Activated effector memory CD4-positive, alpha-beta T cell treated with anti-CD3 and anti-CD28 coated beads, Interleukin-2, amount 50 U/mL, for 16 hours (primary cell): Measurements from ENCODE around the gene RBM39.
"Not testable (repeated sequence)": the region's sequence is repeated elsewhere in the genome, so short reads cannot be mapped to it uniquely, and the experiment has no call there.

Experiments used
- DNase-seq: peaks from one replicate; pipeline ENCODE4 v3.0.0-alpha.2; 2020

RBM39 gene

DNA sequence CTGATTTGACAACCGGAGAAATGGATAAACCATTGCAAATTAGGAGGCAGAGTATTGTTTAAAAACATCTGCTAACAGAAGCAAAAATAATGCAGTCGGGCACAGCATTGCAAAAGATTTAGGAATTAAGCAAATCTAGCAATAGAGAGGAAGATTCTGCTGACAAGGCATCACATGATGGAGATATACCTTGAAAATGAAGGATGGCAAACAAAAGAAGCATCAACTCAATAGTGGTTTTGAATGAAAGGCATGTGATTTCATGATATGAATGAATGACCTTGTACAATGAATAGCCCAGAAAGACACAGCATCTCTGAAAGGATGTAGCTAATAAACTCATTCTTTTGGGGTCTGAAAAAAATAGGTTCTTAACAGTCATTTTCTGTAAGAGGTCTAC is 8.6 kb upstream of the RBM39 start:
- no peak for DNase-seq

DNA sequence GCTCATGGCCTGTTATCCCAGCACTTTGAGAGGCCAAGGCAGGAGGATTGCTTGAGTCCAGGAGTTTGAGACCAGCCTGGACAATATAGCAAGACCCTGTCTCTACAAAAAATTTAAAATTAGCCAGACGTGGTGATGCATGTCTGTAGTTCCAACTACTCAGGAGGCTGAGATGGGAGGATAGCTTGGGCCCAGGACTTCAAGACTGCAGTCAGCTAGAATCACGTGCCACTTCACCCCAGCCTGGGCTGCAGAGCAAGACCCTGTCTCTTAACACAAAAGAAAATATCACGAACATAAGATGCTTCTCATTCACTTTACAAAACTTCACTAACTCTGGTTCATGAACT is 2.4 kb upstream of the RBM39 start:
- not testable (repeated sequence) for DNase-seq

DNA sequence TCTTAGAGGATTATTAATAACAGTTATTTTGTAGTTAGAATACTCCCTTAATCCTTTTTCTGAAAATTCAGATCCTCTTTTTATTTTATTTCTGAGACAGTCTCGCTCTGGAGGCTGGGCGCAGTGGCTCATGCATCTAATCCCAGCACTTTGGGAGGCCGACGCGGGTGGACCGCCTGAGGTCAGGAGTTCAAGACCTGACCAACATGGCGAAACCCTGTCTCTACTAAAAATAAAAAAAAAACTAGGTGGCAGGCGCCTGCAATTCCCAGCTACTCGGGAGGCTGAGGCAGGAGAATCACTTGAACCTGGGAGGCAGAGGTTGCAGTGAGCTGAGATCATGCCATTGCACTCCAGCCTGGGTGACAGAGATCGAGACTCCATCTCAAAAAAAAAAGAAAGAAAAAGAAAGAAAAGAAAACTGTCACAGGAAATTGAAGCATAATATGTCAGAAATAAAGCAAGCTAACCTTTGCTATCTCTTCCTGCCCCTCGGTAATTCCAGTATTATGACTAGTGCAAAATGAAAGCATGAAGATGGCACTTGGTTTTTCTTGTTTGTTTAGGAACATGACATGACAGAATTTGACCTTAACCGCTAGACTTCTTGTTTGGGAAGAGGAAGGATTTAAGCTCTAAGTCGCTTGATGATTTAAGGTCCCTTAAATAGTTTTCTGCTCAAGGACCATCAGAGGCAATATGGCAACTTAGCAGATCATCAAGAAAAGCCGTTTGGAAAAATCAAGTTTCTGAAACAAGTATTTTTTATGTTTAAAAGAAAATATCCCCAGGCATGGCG is 1.8 kb upstream of the RBM39 start:
- DNase-seq, result no peak

DNA sequence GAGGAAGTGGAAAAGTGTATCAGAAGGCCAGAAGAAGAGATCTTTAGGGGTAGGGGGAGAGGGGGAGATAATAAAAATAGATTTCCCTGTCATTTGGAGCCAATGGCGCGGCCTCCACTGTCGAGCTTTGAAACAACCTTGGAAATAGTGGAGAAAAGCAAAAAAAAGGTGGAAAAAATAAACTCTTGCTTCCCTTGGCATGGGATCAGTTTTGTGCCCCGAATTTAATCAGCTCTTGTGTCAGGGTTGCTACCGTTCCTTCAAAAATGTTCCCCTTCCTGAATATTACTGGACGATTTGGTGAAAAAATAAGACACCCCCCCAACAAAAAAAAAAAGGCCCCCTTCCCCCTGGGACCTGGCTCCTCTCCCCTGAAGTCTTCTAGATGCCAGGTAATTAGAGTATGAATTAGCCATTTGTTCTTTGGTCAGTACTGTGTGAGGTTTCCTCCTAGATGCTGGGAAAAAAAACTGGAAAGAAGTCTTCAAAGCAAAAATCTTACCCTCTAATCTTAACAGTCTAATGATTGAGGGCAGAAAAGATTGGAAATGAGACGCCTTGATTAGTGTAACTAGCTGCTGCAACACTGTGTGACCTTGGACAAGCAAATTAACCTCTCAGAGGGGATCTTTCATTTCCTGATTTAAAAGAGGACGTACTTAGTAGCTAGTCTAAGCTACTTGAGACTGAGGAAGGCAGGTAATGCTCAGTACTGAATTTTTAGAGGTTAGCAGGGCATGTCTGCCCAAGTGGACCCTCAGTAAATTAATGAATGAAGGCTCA is 872 bp upstream of the RBM39 start:
- no peak for DNase-seq

DNA sequence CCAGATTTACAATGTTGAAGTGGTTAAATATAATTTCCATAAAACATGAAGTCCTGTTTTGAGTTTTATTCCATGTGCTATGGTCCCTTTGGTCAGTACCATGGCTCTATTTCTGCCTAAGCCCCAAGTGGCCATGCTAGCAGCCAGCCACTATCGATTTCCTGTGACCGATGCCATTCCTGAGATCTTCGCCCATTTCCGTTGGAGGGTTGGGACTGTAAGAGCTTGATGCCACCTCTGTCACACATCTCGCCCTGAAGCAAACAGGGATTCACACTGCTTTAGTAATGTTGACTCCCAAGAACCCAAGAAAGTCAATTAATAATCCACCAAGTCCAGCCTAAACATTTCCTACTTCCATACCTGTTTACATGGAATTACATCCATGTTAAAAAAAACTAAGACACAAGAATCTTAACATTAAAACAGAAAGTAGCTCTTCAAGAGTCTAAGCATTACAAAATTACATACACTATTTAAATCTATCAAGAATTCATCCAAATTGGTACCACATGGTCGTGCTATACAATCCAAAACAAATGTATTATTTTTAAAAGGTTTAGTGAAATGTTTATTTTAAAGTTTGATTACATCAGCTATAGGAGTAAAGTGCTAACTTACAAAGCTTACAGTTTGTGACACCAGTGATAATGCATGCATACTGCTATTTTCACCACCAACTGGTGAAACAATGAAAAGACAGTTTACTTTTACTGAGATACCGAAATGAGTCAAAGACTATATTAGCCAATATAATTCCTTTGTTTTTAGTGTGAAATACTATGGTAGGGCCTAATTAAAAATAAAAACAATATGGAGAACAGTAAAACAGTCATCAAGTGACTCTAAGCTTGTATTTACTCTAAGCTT is 2.5 kb downstream of the RBM39 start:
- no peak for DNase-seq

DNA sequence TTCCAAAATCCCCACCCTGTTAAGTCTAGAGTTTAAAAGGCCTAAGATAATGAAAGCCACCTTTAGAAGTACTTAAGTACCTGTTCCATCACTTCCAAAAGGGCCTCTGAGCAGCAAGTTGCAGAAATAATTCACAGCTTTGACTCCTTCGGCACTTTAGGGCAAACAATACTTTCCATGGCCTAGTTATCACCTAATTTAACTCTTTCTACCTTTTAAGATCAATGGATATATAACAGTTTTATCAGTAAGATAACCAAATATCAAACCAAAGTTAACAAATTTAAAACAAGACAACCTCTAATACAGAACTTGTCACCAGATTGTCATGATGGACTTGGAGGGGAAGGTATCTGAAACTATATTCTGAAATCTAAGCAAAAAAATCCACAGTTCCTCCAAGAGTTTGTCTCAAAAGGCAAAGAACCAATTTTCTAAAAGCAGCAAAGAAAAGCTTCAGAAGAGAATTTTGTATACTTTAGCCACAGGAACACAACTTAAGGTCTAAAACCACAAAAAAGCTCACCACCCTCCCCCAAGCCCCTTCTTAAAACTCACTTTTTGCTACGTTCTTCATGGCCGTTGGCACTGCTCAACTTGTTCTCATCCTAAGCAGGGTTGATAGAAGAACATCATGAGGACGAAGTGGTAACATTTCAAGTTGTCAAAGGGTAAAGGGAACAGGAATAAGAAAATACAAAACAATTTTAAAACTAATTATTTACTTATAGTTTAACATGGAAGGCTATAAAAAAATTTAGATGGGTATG is 3.5 kb downstream of the RBM39 start:
- DNase-seq, result no peak

DNA sequence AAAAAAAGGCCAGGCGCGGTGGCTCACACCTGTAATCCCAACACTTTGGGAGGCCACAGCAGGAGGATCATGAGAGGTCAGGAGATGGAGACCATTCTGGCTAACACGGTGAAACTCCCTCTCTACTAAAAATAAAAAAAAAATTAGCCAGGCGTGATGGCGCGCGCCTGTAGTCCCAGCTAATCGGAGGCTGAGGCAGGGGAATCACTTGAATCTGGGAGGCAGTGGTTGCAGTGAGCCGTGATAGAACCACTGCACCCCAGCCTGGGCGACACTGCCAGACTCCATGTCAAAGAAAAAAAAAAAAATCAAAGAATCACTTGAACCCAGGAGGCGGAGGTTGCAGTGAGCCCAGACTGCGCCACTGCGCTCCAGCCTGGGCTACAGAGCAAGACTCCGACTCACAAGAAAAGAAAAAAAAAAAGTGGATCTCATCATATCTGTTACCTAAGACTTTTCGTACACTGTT is 4.2 kb downstream of the RBM39 start:
- no peak for DNase-seq

DNA sequence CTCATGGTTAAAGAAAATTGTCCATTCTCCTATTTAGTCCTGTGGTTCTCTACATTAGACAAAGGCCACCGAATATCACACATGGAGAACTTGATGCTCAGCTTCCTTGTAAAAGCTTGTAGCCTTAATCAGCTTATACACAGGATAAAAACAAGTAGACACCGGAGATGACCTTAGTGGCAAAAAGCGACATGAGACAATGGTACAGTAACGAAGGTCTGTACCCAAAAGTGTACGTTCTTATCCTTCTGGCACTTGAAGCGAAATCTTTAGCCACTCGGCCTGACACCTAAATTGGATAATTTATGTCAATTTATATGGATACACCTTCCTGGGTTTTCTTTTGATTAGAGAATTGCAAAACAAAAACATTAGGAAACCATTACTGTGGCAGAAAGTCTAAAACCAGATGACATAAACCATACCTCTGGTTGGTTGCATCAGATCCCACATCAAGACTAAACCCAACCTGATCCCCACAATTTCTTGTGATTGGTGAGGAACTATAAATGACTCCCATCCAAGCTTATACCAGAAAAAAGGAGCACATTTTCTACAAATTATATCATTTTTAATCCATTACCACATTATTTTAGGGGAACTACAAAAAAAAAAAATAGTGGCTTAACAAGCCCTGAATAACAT is 6.1 kb downstream of the RBM39 start:
- DNase-seq, result no peak

DNA sequence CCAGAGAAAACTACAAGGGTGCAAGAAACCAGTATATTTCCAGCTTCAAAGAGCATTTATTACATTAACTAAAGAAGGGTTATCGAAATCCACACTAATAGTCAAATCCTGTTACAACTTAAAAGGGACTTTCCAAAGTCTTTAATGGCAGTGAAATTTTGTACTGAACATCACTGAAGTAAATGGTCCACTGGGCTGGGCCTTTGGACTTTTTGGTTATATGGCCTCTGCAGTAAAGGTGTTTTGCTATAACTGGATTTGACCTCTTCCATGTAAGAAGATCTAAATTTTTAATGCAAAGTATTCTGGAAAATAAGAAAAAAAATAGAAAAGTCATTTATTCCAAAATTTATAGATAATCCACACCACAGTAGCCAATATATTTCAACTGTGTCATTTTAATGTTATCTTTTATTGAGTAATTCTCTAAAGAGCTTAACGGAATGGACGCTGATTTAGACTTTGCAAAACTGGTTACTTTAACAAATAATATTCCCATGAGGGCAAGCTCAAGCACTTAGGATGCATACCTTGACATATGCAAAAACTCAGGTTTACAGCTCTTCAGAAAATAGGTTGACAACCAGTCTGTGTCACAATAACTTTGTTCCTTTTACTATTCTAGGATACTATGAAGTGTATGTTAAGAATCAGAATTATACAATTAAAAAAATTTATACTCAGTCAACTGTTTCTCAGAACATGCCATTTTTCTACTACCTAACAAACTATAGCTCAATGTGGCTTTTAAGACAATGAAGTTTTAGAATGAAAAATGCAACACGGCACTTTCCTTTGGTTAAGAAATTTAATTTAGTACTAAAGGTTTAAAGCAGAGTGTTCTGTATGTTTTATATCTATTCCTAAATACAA is 7.0 kb downstream of the RBM39 start:
- DNase-seq, result no peak

DNA sequence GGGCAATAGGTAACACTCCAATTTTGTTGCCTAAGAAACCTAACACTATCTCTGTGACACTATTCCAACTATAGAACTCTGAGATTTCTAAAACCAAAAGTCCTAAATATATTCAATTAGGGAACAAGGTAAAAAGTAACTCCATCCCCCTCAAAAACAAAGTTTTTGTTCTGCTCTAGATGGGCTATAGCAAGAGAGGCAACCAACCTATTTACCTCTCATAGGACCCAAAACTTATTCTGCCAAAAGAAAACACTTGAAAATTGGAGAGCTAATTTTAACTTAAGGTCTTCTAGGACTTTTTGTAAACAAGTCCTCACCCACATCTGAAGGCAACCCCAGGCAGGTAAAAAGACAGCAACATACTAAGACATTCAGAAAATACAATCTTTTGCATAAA is 7.7 kb downstream of the RBM39 start:
- no peak for DNase-seq

DNA sequence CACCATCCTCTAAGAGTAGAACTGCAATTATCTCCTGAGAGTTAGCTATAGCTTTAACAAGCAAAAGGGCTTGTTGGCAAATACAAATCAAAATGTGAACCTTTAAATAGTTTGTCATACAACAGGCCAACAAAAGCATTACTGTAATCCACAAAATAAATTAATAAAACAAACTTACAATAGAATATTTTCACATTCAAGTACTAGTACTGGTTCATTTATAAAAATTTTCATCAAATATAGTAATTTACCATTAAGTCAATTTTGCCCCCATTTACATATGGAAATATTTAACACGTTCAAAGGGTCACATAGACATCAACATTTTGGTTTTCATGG is 9.4 kb downstream of the RBM39 start:
- DNase-seq, result no peak

DNA sequence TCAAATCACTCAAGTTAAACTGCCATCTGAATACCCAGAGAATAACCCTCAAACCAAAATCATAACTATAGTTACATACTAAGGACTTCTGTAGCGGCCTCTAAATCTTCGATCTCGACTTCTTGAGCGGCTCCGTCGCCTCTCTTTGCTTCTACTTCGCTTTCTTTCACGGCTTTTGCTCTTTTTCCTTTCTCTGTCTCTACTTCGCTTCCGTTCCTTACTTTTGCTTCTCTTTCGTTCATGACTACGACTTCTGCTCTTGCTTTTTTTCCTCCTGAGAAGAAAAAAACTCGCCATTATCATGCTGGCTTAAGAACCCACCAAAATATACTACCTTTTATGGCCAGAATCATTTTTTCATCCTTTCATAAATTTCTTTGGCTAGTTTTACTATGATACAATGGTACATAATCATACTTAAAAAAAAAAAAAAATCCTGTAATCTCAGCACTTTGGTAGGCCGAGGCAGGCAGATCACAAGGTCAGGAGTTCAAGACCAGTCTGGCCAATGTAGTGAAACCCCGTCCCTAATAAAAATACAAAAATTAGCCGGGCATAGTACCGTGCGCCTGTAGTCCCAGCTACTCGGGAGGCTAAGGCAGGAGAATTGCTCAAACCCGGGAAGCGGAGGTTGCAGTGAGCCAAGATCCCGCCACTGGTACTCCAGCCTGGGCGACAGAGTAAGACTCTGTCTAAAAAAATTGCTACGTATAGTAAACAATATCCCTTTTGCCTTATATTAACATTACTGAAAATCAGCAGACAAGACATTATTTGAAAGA is 10.0 kb downstream of the RBM39 start:
- no peak for DNase-seq

DNA sequence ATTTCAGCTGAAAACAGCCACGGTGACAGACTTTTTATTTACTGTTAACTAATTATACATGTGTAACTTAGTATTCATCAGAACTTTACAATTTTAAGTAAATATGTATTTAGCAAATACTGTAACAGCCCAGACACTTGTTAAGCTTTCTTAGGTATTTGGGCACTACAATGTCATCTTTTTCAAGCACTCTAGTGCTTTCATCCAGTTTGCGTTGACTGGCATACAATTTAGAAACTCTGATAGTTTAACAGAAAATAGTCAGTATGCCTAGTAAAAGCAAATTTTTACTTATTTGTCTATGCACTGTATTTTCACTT is 10.6 kb downstream of the RBM39 start:
- no peak for DNase-seq

DNA sequence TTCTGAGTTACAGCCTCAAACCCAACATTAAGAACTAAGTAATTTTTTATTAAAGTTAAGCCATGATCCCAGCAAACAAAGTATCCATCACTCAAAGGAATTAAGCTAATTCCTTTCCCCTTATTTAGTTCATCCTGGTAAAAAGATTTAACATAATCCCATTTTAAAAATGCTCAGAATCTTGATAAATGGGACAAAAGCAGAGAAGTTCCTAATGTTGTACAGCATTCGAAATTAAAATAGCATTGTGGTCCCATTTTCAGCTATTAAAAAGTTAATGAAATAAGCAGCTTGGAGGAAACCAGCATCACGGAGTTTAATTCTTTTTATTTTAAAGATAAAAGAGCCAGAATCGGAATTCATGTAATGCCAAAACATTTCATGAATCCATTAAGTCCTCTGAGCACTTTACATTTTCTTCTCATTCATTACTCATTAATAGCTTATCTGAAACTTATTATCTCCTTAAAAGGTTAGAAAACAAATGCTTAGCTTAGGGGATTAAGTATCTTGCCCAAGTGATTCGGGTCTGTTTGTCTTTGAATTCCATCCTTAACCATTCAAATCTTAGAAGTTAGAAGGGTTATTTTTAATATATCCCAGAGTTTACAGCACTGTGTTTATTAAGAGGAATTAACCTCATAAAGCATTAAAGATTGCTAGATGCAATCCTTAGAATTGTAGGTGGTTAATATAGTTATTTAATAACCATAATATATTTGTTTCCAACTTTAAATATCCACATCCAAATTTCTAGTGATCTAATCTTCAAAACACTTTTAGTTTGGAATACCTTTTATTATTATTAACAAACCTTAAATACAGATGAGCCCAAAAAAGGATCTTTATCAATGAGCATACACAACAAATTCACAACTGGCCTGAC is 11.2 kb downstream of the RBM39 start:
- no peak for DNase-seq

DNA sequence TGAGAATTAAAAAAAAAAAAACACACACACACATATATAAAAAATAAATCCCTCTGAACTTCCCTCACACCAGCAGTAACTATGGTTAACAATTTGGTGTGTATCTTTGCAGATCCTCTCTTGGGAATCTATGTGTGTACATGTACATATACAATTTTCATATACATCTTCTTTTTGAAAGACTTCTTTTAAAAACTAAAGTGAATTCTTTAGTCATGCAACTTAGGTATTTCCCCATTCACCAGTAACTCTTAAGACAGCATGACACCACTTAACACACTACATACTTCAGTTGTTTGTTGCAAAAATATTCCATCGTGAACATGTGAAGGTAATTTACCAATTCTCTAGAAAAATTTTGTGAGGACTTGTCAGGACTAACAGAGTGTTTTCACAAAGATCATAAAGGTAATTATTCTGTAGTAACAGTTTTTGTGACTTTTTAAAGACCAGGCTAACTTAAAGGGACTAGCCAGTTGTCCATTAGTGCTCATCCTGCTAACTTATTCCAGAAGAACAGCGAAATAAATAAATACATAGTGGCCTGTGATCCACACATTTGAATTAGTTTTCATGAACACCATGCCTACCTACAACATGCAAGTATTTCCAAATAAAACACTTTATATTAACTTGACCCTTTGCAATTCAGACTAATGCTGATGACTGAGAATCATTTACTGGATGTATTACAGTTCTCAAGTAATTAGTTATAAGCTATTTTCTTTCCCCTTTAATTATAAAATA is 12.1 kb downstream of the RBM39 start:
- no peak for DNase-seq

DNA sequence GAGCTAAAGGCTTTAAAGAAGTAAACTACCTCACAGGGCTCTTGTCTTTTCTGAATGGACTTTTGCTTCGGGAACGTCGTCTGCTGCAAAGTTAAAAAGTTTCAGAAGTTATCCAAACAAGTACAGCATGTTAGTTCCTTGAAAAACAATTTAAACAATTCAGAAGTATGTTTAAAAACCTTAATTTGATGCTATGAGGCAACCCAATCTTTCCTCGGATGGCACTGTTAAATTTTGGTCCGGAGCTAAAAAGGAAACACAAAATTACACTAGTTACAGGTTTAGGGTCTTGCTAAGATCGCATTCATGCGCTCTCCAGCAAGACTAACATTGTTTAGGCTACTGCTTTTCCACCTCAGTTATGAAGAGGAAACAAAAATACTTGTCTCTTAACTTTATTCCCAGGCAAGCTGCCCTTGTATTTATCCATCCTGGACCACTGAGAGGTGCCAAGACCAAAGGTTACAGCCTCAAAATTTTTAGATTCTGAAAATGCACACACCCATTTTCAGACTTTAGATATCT is 12.7 kb downstream of the RBM39 start:
- DNase-seq, result no peak

DNA sequence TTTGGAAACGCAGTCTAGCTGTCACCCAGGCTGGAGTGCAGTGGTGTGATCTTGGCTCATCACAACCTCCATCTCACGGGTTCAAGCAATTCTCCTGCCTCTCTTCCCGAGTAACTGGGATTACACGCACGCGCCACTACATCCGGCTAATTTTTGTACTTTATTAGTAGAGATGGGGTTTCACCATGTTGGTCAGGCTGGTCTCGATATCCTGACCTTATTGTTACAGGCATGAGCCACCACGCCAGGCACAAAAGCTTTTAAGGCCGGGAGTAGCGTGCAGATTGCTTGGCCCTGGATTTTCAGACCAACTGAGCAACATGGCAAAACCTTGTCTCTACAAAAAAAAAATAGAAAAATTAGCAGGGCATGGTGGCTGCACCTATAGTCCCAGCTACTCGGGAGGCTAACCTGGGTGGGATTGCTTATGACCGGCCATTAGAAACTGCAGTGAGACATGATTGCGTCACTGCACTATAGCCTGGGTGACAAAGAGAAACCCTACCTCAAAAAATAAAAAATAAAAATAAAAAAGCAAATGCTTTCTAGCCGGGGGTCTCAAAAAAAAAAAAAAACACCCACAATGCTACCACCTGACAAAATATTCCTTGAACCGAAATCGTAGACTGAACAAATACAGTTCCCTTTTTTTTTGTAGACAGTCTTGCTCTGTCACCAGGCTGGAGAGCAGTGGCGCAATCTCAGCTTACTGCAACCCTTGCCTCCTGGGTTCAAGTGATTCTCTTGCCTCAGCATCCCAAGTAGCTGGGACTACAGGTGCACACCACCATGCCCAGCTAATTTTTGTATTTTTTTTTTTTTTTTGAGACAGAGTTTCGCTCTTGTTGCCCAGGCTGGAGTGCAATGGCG is 15.0 kb downstream of the RBM39 start:
- DNase-seq, result no peak
